Measurements from ENCODE around the gene SSR4.

Gene SSR4

GRCh38 chrX:153818571-153819383 lies 24.3 kb downstream of the SSR4 start:
- H3K27ac ChIP-seq = no peak overlapping the region

GRCh38 chrX:153819384-153820040 lies 25.0 kb downstream of the SSR4 start:
- 0 out of 2 replicates have a peak overlapping the region, but pooled peaks have one; percentile 22 for H2AFZ ChIP-seq (ENCODE audit: low read depth)

More at GRCh38 chrX:153818571-153819383, 24.3 kb downstream of the SSR4 start:
- Histone ChIP-seq H4K20me1 (ENCODE audit: insufficient read depth) (no peaks in the 10 kb centered on the region), H3K4me1 (ENCODE audit: low read depth, poor library complexity, severe bottlenecking) (no peaks in the 10 kb centered on the region), H3K4me2 (peak overlapping the region; percentile 48), H3K27me3 (ENCODE audit: insufficient read depth, low read depth) (peaks cover 40% of the 10 kb centered on the region; the same call in 1 of the 2 replicates), H3K79me2 (ENCODE audit: insufficient read depth, low read depth) (no peaks in the 10 kb centered on the region), H3K9ac (no peak overlapping the region), H2AFZ (ENCODE audit: low read depth) (0 out of 2 replicates have a peak overlapping the region, but pooled peaks have one; percentile 22), H3K36me3 (ENCODE audit: insufficient read depth) (no peaks in the 10 kb centered on the region), H3K4me3 (IDR thresholded peaks at IDR 0.05; ENCODE audit: insufficient read depth, low read depth, low read length) (no peak overlapping the region)
- no peak for TF ChIP-seq CTCF (conservative IDR thresholded peaks at IDR 0.05; ENCODE audit: low read depth, low read length)

GRCh38 chrX:153820601-153821000 lies 26.1 kb downstream of the SSR4 start:
- H3K9ac ChIP-seq = no peak overlapping the region
- TF ChIP-seq CTCF (conservative IDR thresholded peaks at IDR 0.05; ENCODE audit: low read depth, low read length) = no peak
- no peak overlapping the region for H3K4me3 ChIP-seq (IDR thresholded peaks at IDR 0.05; ENCODE audit: insufficient read depth, low read depth, low read length)
- peaks cover 46% of the 10 kb centered on the region; the same call in 1 of the 2 replicates for H3K27me3 ChIP-seq (ENCODE audit: insufficient read depth, low read depth)
- no peaks in the 10 kb centered on the region for H3K79me2 ChIP-seq (ENCODE audit: insufficient read depth, low read depth)
- H3K36me3 ChIP-seq (ENCODE audit: insufficient read depth) = no peaks in the 10 kb centered on the region
- no peak overlapping the region for H2AFZ ChIP-seq (ENCODE audit: low read depth)
- H3K4me1 ChIP-seq (ENCODE audit: low read depth, poor library complexity, severe bottlenecking) = no peaks in the 10 kb centered on the region
- no peaks in the 10 kb centered on the region for H4K20me1 ChIP-seq (ENCODE audit: insufficient read depth)
- no peak overlapping the region for H3K4me2 ChIP-seq
- H3K27ac ChIP-seq = no peak overlapping the region

More at GRCh38 chrX:153819384-153820040, 25.0 kb downstream of the SSR4 start:
- H3K9ac ChIP-seq = no peak overlapping the region
- no peaks in the 10 kb centered on the region for H4K20me1 ChIP-seq (ENCODE audit: insufficient read depth)
- H3K4me3 ChIP-seq (IDR thresholded peaks at IDR 0.05; ENCODE audit: insufficient read depth, low read depth, low read length) = no peak overlapping the region
- H3K79me2 ChIP-seq (ENCODE audit: insufficient read depth, low read depth) = no peaks in the 10 kb centered on the region
- H3K4me1 ChIP-seq (ENCODE audit: low read depth, poor library complexity, severe bottlenecking) = no peaks in the 10 kb centered on the region
- peak overlapping the region; percentile 48 for H3K4me2 ChIP-seq
- H3K27ac ChIP-seq = no peak overlapping the region
- H3K36me3 ChIP-seq (ENCODE audit: insufficient read depth) = no peaks in the 10 kb centered on the region
- TF ChIP-seq CTCF (conservative IDR thresholded peaks at IDR 0.05; ENCODE audit: low read depth, low read length) = no peak
- peaks cover 45% of the 10 kb centered on the region; the same call in 1 of the 2 replicates for H3K27me3 ChIP-seq (ENCODE audit: insufficient read depth, low read depth)

- Histone ChIP-seq H3K36me3 (ENCODE audit: insufficient read depth) (no peaks in the 10 kb centered on the region), H3K9ac (no peak overlapping the region), H4K20me1 (ENCODE audit: insufficient read depth) (no peaks in the 10 kb centered on the region), H2AFZ (ENCODE audit: low read depth) (no peak overlapping the region), H3K4me2 (no peak overlapping the region), H3K27me3 (ENCODE audit: insufficient read depth, low read depth) (peaks cover 47% of the 10 kb centered on the region; the same call in 1 of the 2 replicates), H3K79me2 (ENCODE audit: insufficient read depth, low read depth) (no peaks in the 10 kb centered on the region), H3K4me1 (ENCODE audit: low read depth, poor library complexity, severe bottlenecking) (no peaks in the 10 kb centered on the region), H3K4me3 (IDR thresholded peaks at IDR 0.05; ENCODE audit: insufficient read depth, low read depth, low read length) (no peak overlapping the region), H3K27ac (no peak overlapping the region)
- TF ChIP-seq CTCF (conservative IDR thresholded peaks at IDR 0.05; ENCODE audit: low read depth, low read length) = no peak
Observed at GRCh38 chrX:153821066-153821465, 26.6 kb downstream of the SSR4 start.
